ENCODE measurements around the gene PSG7.
"Not testable (repeated sequence)": the region's sequence is repeated elsewhere in the genome, so short reads cannot be mapped to it uniquely, and the experiment has no call there.

PSG7 gene

DNA sequence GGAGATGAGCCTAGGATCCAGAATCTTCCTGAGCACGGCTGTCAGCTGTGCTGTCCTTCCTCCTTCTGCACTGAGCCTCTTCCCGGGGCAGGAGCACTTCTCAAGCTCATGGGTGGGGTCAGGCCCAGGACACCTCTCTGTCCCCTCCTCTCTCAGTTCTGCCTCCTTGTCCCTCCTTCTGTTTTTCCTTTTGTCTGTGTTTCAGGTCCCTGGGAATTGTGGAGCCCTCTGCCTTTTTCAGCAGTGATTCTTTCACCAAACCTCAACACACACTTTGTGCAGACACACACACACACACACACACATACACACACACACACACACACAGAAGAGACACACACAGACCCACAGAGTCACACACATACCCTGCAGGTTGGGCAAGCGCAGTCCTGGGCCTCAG, at the start of gene PSG7:
Gene PSG7 (minus strand): TSS at position 101 of the 400 bp plus-strand sequence. CDS start 131 bp downstream, outside the sequence.
- DNase-seq: not testable (repeated sequence)

DNA sequence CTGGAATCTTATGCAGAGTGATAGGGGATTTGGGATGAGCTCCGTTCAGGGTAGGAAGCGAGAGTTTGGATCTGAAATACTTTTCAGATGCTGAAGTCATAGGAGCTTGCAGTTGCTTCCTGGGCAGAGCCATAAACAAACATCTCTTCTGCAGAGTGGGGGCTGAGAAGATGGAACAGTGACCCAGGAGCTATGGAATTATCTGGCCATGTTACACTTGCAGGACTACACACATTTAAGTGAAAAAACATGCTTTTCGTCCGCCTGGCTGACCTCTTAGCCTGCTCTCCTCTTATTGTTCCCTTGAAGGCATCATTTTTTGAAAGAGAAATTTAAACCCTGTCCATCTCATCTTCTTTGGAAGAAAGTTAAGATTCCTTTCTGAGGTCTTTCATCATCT, 48.6 kb upstream of the PSG7 start:
- no peak for DNase-seq

DNA sequence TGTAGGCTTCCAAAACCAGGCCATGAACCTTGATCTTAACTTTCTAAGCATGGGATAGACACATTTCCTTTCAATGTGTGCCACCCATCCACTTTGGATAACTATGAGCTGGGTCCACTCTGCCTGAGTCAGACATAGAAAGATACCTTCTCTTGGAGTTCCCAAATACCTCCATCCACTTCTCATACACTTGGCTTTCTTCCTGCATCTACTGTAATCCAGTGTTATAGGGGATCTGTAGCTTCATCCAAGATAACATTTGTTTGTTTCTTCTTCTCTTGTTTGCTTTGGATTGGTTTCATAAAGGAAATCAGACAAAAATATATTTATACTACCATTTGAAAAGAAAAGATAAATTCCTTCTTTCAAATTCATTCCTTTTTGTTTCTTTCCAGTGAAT, 45.1 kb upstream of the PSG7 start:
- not testable (repeated sequence) for DNase-seq

DNA sequence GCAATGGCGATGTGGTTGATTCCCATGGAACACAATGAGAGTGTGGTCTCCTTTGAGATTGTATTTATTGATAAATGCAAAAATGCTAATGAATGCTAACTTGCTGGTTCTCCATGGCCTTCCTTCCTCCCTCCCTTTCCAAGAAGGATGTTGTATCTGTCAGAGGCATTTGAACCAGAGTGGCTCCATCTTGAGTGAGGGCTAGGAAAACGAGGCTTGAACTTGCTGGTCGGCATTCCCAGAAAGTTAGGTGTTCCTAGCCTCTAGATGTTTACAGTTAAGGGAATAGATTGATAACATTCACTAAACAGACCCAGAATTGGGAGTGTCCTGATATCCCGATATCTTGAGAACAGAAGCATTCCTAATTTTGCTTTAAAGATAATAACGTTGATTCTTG, 34.4 kb upstream of the PSG7 start:
- DNase-seq: not testable (repeated sequence)

DNA sequence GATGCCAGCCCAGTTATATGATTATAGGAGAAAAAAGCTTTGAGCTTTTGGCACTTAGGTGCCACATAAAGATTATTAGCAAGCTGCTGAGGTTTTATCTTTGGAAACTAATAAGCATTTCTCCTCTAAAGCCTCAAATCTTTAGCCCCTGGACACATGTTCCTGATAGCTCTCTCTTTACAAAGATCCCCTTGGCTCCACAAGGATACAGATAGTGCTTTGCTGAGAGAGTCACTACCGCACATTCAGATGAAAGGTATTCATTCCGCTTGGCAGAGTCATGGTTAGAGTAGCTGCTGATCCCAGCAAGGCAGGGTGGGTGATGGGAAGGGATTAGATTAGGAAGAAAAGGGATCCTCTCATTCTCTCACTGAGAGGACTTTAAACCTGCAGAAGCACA, 28.2 kb upstream of the PSG7 start:
- no peak for DNase-seq

DNA sequence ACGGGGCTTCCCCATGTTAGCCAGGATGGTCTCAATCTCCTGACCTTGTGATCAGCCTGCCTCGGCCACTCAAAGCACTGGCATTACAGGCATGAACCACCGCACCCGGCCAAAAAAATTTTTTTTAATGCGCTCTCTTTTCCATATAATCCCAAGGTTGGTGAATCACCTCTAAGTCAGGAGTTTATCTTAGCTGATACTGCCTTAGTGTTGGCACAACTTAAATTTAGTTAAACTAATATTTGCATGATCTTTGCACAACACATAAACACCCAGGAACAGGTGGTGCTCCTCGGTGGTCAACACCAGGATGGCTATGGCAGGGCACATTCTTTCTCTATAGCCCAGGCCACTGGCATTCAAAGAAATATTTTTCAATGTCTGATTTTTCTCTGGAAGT, 24.1 kb upstream of the PSG7 start:
- no peak for DNase-seq

DNA sequence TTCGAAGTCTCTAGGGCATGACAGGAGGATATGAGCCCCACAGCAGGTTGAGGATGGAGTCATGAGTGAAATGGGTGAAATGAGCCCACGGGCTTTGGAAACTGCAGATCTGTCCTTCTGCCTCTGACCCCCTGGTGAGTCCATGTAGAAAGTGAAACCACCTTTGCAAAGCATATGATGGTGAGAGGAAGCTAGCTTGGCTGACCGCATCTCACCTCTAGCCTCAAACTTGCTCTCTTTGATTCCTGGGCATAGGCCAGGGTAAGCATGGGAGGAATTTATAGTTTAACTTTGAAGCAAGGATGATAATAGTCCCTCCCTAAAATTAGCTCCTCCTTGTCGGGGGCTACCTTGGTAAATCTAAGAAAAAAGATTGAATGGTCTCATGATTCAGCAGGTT, 15.1 kb upstream of the PSG7 start:
- not testable (repeated sequence) for DNase-seq

DNA sequence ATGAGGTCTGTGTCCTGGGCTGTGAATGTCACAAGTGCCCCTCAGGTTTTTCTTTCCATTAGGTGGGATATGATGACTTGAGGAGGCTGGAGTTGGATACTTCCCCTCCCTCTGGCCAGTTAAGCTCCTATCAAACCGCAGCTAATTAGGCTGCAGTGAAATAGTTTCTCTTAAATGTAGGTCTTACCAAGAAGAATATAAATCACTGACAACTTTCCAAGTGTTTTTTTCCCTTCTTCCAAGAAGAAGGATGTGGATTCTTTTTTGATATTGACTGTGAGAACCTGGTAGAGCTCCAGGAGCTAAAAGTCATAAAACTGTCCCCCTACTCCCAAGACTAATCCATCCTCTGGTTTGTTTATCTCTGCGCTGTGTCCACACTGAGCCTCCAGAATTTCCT, 14.5 kb upstream of the PSG7 start:
- DNase-seq: not testable (repeated sequence)

DNA sequence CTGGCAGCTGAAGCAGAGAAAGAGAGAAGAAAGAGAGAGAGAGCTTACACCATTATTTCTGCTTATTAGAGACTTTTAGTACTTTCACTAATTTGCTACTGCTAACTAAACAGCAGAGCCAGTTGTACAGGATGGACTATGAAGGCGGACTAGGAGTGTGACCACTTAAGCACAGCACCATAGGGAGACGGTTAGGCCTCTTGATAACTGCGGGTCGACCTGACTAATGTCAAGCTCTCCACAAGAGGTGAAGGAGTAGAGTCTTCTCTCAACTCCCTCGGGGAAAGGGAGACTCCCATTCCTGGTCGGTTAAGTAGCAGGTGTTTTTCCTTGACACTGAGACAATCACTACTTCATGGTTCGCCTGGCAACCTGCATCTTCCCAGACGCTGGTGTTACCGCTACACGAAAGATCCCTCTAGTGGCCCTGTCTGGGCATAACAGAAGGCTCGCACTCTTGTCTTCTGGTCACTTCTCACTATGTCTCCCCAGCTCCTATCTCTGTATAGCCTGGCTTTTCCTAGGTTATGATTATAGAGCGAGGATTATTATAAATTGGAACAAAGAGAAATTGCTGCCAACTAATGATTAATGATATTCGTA, 5.3 kb upstream of the PSG7 start:
- no peak for DNase-seq

DNA sequence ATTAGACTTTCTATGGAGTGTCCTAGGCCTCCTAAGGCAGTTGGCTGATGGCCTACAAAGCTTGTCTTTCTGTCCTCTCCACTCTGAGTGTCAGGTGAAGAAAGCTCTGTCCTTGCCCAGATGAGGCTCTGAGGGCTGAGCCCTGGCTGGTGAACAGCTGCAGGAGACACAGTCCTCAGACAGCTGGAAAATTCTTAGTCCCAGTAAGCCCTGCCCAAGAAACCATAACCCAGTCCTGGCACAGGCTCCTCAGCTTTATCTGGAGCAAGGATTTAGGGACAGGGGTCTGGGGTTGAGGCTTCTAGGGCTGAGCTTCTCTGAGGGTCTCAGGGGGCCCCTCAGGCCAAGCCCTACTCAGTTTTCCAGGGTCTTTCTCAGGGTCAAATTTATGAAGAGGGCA, 2.3 kb downstream of the PSG7 start:
- not testable (repeated sequence) for DNase-seq

DNA sequence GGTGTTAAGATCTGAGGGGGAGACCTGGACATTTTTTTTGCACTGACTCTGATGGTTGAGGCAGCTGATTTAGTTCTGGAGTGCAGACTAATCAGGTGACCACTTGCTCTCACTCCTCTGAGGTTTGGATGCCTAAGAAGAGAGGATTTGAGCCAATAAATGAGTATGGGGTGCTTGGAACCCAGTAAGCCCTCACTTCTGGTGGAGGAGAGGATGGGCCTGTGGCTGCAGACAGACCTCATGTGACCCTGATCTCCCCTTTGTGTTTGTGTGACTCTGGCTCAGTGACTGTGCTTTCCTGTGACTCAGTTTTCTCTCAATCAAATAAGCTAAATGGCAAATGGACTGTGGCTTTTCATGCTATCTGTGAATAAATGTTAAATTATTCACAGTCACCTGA, 2.8 kb downstream of the PSG7 start:
- not testable (repeated sequence) for DNase-seq

DNA sequence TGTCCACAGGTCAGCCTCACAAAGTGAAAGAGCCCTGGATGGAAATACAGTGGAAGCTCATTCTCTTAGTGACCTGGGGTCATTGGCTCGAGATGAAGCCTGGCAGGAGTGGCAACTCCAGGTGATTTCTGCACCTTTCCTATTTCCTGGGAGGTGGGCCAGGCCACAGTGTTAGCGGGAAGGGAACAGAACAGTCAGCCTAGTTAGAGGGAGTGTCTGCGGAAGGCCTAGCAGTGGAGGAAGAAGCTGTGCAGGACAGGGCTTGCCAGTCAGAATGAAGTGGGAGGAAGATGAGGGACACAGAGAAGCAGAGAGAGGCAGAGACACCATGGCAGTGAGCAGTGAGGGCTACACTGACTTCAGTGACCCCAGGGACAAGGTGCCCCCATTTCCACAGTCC, 3.6 kb downstream of the PSG7 start:
- DNase-seq: not testable (repeated sequence)

DNA sequence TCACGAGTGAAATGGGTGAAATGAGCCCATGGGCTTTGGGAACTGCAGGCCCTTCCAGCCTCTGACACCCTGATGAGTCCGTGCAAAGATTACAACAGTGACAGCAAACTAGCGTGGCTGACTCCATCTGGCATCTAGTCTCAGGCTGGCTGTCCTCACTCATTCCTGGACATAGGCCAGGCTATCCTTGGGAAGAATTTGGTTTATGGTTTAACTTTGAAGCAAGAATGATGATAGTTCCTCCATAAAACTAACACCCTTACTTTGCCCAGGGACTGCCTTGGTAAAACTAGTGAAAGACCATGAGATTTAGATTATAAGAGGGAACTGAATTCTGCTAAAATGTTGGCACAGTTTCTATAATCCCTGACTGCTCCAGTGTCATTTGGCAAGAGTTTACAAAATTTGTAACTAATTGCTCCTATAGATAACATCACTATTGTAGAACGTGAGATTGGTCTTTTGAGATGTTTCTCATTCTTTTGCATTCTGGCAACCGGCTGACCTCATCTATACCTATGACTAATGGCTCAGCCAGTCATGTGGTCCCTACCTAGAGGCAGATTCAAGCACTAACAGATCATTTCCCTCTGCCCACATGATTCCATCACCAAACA, 4.4 kb downstream of the PSG7 start:
- DNase-seq: not testable (repeated sequence)

DNA sequence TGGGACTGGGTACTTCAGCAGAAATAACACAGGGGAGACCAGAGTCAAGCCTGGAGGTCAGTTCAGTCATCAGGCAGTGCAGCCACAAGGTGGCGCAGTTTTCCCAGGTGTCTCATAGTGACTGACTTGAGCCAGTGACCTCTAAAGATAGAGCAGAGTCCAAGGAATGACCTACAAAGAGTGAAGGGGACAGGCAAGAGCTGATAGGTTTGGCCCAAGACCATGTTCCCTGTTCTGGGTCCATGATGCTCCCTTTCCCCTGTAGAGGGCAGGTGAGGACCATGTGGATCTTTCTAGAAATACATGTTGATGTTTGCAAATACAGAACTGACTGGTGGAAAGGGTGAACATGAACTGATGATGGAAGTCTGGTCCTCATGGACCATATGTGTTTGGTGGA, 6.8 kb downstream of the PSG7 start:
- not testable (repeated sequence) for DNase-seq

DNA sequence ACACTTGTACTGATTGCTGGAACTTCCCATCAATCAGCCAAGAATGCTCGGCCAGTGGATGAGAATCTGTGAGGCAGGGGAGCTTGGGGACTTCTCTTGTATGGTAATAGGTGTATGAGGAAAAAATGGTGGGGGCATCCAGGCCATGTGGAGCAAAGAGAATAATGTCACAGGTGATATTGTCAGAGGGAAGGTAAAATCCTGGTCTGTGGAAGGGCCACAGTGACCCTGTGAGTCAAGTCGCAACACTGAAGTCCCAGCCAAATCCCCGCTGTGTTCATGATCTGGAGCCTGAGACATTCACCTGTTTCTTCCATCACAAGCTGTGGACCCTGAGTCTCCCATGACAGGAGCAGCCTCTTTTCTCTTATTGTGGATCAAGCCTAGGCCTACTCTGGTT, 8.1 kb downstream of the PSG7 start:
- no peak for DNase-seq

DNA sequence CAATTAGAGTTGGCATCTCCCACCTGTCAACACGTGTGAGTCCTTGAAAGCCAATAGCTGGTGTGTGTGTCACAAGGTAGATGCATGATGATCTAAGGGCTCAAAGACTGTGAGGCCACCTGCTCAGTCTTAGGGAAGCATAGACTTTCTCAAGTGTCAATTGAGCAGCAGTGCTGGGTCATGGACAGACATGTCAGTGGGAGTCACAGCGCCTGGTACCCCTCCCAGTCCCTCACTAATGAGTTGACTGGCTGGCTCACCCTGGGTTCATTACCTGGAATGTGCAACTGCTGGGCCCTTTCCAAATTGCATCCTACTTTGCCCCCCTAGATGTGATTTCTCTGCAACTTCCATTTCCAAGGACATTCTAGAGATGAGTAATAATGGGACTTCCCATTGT, 10.2 kb downstream of the PSG7 start:
- DNase-seq: no peak

DNA sequence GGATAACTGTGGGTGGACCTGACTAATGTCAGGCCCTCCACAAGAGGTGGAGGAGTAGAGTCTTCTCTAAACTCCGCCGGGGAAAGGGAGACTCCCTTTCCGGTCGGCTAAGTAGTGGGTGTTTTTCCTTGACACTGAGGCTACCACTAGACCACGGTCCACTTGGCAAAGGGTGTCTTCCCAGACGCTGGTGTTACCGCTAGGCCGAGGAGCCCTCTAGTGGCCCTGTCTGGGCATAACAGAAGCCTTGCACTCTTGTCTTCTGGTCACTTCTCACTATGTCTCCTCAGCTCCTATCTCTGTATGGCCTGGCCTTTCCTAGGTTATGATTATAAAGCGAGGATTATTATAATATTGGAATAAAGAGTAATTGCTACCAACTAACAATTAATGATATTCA, 13.9 kb downstream of the PSG7 start:
- peak in 2 of 3 experiments; percentile 6 to 7 for DNase-seq

DNA sequence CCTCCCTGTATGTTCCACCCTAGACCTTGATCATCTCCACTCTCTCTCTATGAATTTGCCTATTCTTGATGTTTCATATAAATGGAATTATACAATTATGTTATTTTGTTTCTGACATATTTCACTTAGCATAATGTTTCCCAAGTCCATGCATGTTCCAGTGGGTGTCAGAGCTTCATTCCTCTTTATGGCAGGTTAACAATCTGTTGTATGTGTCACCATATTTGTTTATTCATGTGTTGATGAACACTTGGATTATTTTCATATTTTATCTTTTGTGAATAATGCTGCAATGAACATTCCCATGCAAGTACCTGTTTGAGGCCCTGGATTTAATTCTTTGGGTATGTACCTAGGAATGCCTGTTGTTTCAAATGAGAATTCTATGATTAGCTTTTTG, 16.0 kb downstream of the PSG7 start:
- DNase-seq: not testable (repeated sequence)

DNA sequence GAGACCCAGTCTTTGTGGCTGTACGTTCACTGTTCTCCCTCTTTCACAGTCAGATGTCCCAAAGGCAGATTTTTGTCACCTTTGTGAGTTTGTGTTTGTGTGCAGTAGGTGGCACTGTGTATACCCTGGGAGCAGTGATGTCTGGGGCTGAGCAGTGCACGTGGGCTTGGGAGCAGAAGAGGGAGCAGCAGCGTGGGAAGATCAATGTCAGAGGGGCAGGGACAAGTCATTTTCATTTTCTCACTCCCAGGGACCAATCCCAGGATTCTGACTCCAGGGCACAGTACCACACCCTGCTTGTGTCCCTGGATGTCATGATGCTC, 17.3 kb downstream of the PSG7 start:
- DNase-seq: no peak

DNA sequence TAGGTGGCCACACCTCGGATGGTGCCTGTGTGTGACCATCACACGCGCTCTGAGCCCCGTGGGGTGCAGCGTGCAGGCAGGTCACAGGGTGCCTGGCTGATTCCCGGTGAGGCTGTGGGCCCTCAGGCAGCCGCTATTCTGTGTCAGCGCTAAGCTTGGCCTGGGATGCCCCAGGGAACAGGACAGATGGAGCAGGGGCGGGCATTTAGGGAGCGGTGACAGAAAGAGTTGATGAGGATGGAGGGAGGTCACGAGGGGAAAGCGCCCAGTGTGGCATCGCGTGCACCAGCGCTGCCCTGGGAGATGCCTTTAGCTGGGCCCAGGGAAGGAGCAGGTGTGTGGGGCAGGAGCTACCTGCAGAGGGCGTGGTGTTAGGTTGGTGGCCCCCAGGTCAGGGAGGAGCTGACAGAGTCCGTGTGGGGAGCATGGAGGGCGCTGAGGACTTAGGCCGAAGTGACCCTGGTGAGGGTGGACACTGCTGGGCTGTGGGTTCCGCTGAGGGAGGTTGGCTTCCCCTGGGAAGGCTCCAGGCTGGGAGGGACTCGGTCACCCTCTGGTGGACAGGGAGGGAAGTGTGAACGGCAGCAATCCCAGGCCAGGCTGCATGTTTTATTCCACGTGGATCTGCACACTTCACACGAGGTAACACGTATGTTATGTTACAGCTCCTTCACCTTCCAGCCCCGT, 17.8 kb downstream of the PSG7 start:
- DNase-seq: not testable (repeated sequence)

DNA sequence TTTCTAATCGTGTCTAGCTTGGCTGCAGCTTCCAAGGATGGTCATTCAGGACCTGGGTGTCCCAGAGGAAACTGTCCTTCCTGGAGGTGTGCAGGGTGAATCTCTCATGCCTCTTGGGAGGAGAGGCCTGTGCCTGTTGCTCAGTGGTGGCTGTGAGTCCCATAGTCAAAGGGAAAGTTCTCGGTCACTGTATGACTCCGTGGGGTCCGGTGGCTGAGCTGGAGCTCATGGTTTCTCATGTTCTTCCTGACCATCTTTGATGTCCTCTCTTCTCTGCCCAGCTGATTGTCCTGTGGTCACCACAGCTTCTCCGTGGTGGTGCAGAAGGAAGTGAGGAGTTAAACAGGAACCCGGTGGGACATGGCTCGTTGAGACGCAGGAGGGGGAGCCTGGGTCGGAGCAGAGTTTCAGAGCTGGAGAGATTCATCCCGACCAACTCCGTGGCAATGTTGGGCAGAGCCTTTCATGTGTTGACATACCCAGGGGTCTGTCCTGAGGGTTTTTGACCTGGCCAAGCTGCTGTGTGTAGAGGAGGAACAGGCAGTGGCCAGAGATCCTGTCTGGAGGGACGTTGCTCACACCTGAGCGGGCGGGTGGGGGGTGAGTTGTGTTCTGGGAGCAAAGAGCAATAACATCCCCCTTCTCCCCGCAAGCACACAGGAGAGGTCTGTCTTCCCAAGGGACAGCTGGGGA, 18.5 kb downstream of the PSG7 start:
- not testable (repeated sequence) for DNase-seq

DNA sequence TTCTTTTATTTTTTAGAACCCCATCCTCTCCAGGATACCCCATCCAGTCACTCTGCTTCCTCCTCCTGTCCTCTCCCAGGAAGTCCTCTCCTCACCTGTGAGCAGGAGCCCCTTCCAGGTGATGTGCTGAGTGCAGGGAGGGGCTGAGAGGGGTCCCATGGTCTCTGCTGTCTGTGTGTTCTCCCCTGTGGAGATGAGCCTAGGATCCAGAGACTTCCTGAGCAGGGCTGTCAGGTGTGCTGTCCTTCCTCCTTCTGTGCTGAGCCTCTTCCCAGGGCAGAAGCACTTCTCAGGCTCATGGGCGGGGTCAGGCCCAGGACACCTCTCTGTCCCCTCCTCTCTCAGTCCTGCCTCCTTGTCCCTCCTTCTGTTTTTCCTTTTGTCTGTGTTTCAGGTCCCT, 19.4 kb downstream of the PSG7 start, which contains the start of gene PSG6:
Gene PSG6 (minus strand): TSS at position 261 of the 400 bp plus-strand sequence. CDS start 102 bp downstream, at position 159.
- not testable (repeated sequence) for DNase-seq

DNA sequence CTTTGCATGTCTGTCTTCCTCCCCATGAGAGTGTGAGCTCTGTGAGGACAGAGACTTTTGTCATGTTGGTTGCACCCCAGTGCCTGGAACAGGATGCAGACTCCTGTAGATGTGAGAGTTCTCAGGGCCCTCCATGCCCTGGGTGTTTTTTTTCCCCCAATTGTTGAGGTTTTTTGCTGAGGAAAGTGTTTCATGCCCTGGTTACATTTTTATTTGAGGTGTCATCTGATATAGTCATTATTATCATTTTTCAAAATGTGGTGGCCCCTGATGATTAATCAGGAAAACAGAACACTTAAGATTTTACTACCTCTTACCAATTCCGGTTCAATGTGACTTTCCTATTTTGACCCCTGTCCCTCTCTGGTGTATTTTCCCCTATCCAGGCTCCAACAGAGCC, 20.1 kb downstream of the PSG7 start:
- DNase-seq: not testable (repeated sequence)

DNA sequence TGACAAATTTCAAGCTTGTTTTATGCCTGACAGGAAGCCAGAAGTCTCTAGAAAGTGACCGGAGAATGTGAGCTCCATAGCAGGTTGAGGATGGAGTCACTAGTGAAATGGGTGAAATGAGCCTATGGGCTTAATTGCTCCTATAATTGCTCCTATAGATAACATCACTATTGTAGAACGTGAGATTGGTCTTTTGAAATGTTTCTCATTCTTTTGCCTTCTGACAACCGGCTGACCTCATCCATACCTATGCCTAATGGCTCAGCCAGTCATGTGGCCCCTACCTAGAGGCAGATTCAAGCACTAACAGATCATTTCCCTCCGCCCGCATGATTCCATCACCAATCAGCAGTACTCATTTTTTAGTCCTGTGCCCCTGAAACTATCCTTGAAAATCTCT, 23.5 kb downstream of the PSG7 start:
- DNase-seq: not testable (repeated sequence)

All from NCI-H1417 (cell line).